Fibroblast of lung (primary cell): ENCODE data around the gene CTBP2. TPM values are rescaled to one million over a fixed set of nuclear protein-coding genes. Genes with fewer than 3 reads are reported as not detected.

ENCODE experiments used
- DNase-seq, 2 donors: peaks; one replicate each; pipeline versions ENCODE4 v3.0.0 to v3.0.0-alpha.2; 2010; ENCODE audit warnings: low read depth in 2 of 2
- H2AFZ ChIP-seq: 2 replicates; pipeline ENCODE4 v1.5.1; 2012; ENCODE audit warnings: low read length, control low read depth, inconsistent platforms
- H3K27ac ChIP-seq: 2 replicates; pipeline ENCODE4 v1.5.1; 2011; ENCODE audit warnings: low read length, control low read depth; ENCODE audit not compliant: insufficient read depth
- H3K27me3 ChIP-seq: 2 replicates; pipeline ENCODE4 v1.5.1; 2011; ENCODE audit warnings: mild to moderate bottlenecking, low read length; ENCODE audit not compliant: control insufficient read depth, insufficient read depth
- H3K36me3 ChIP-seq: 2 replicates; pipeline ENCODE4 v1.5.1; 2011; ENCODE audit warnings: low read length; ENCODE audit not compliant: control insufficient read depth, insufficient read depth
- H3K4me1 ChIP-seq: 2 replicates; pipeline ENCODE4 v1.5.1; 2011; ENCODE audit warnings: low read length; ENCODE audit not compliant: control insufficient read depth, insufficient read depth; ENCODE audit errors: extremely low read depth
- H3K4me2 ChIP-seq: 2 replicates; pipeline ENCODE4 v1.5.1; 2011; ENCODE audit warnings: low read length, control low read depth; ENCODE audit not compliant: insufficient read depth; ENCODE audit errors: extremely low read depth
- H3K4me3 ChIP-seq, 4 experiments: fragments of 200-600 bp in 1 of 4; sonication (generic) in 1 of 4; replicated peaks in 1 of 4; 2 replicates each; pipeline ENCODE4 v1.5.1; 2011 to 2016; ENCODE audit warnings: low read length in 4 of 4, low read depth in 3 of 4, mild to moderate bottlenecking in 3 of 4, control low read depth in 2 of 4, inconsistent platforms in 1 of 4, mixed read lengths in 1 of 4; ENCODE audit not compliant: insufficient read depth in 1 of 4; ENCODE audit errors: control extremely low read depth in 1 of 4
- H3K79me2 ChIP-seq: 2 replicates; pipeline ENCODE4 v1.5.1; 2012; ENCODE audit warnings: mild to moderate bottlenecking, low read length, inconsistent platforms; ENCODE audit not compliant: control insufficient read depth, insufficient read depth
- H3K9ac ChIP-seq: 2 replicates; pipeline ENCODE4 v1.5.1; 2011; ENCODE audit warnings: mild to moderate bottlenecking, low read length, control low read depth; ENCODE audit not compliant: insufficient read depth
- H3K9me3 ChIP-seq: 2 replicates; pipeline ENCODE4 v1.5.1; 2012; ENCODE audit warnings: low read depth, low read length; ENCODE audit not compliant: control insufficient read depth, insufficient read depth
- H4K20me1 ChIP-seq: 2 replicates; pipeline ENCODE4 v1.5.1; 2011; ENCODE audit warnings: low read length; ENCODE audit not compliant: control insufficient read depth, insufficient read depth; ENCODE audit errors: extremely low read depth
- EZH2 ChIP-seq: IDR thresholded peaks from 2 replicates; pipeline ENCODE4 v1.5.1; 2012; ENCODE audit warnings: low read length, control low read depth, mild to moderate bottlenecking; ENCODE audit errors: missing control alignments
- polyA plus RNA-seq, 2 donors: library from polyadenylated mRNA; depleted of rRNA in 1 of 2; stranded (reverse) in 1 of 2; unstranded in 1 of 2; fragments of >200 nt; gene quantifications; 2 replicates each; pipeline ENCODE4 v1.2.1, GENCODE V29; 2011 to 2012; ENCODE audit warnings: missing spikeins in 1 of 2
- total RNA-seq: library from RNA; depleted of rRNA; stranded (reverse); fragments of >200 nt; gene quantifications from 2 replicates; pipeline ENCODE4 v1.2.1, GENCODE V29; 2014
- TF ChIP-seq, protein P1 (sequence below), 2 donors: IDR thresholded peaks in 1 of 2; conservative IDR thresholded peaks in 1 of 2; 1 replicate in 1 of 2; 2 replicates in 1 of 2; pipeline ENCODE4 v1.5.1; 2011 to 2012; ENCODE audit warnings: low read length in 2 of 2, control low read depth in 1 of 2, inconsistent platforms in 1 of 2, low read depth in 1 of 2, mild to moderate bottlenecking in 1 of 2

Gene CTBP2
- total and polyA plus RNA-seq, 2 donors (not counting 1 experiment from before 2014, with no cell fraction given): 72.1 to 73.3 TPM

DNA sequence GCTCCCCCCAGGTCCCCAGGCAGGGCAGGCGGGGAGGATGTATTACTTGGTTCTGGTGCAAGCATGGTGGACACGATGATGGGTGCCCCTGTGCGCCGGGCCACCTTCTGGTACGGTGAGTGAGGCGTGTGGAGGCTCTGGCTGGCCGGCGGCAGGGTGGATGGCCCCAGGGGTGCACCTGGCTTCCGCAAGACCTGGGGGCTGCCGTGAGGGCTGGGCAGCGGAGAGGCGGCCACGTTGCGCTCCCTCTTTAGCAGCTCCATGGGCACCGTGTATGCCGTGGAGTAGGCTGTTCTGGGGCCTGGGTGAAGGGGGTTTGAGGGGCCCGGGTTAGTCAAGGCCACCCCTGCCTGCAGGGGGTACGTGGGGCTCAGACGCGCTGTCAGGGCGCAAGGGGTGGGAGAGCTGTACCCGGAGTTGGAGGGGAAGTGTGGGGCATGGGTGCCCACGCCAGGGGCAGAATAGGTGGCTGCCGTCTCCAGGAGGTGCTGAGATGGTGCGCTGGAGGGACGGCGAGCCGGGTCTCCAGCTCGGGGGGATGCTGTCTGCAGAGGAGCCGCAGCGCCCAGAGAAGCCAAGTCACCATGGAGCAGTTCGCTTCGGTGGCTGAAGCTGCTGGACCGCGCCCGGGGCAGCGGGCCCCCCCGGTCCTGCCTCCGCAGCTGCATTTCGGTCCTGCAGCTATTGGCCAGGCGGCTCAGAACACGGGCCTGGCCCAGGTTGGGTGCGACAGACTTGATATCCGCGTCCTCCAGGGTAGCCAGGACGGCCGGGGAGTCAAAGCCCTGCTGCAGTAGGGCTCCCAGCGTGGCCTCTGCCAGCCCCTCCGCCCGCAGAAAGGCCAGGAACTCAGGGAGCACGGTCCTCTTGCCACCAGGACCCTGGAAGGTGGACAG lies 134.1 kb downstream of the CTBP2 start:
- Histone ChIP-seq H4K20me1 (peaks cover 2% of the 10 kb centered on the region), H3K27ac (no peak overlapping the region), H3K36me3 (peaks cover 4% of the 10 kb centered on the region), H3K9me3 (no peaks in the 10 kb centered on the region), H3K27me3 (no peaks in the 10 kb centered on the region), H3K9ac (no peak overlapping the region), H2AFZ (no peak overlapping the region), H3K4me1 (peaks cover 18% of the 10 kb centered on the region), H3K4me2 (no peak overlapping the region), H3K79me2 (peaks cover 49% of the 10 kb centered on the region), H3K4me3 (no peak overlapping the region)
- TF ChIP-seq, protein P1, sequence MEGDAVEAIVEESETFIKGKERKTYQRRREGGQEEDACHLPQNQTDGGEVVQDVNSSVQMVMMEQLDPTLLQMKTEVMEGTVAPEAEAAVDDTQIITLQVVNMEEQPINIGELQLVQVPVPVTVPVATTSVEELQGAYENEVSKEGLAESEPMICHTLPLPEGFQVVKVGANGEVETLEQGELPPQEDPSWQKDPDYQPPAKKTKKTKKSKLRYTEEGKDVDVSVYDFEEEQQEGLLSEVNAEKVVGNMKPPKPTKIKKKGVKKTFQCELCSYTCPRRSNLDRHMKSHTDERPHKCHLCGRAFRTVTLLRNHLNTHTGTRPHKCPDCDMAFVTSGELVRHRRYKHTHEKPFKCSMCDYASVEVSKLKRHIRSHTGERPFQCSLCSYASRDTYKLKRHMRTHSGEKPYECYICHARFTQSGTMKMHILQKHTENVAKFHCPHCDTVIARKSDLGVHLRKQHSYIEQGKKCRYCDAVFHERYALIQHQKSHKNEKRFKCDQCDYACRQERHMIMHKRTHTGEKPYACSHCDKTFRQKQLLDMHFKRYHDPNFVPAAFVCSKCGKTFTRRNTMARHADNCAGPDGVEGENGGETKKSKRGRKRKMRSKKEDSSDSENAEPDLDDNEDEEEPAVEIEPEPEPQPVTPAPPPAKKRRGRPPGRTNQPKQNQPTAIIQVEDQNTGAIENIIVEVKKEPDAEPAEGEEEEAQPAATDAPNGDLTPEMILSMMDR (conservative IDR thresholded peaks at IDR 0.05 in 1 of 2, IDR thresholded peaks at IDR 0.05 in 1 of 2; ENCODE audit: low read depth in 1 of 2, low read length in 2 of 2): no peak
- no peak for TF ChIP-seq EZH2
- no peak for DNase-seq

DNA sequence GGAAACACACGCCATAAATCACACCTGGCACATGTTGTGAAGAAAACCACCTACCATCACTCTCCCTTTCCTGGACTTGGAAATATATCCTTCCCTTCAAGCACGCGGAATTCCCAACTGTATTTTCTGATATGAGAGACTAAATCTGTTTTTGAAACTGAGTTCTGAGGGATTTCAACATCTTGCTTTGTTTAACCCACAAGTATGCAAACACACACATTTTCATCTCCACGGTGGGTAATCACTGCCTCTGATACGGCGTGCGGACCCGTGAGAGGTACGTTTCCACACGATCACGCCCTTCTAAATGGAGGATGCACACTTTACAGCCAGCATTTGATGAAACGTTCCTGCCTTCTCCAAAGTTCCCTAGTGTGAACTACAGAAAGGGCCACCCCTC lies 135.0 kb downstream of the CTBP2 start:
- peak; percentile 35 to 48 for DNase-seq
- H2AFZ ChIP-seq: no peak overlapping the region
- H3K9ac ChIP-seq: no peak overlapping the region
- H3K27me3 ChIP-seq: no peaks in the 10 kb centered on the region
- no peak for TF ChIP-seq EZH2
- TF ChIP-seq, protein P1 (conservative IDR thresholded peaks at IDR 0.05 in 1 of 2, IDR thresholded peaks at IDR 0.05 in 1 of 2; ENCODE audit: low read depth in 1 of 2, low read length in 2 of 2): no peak
- H4K20me1 ChIP-seq: peaks cover 2% of the 10 kb centered on the region
- H3K4me1 ChIP-seq: peaks cover 18% of the 10 kb centered on the region
- H3K79me2 ChIP-seq: peaks cover 54% of the 10 kb centered on the region
- H3K9me3 ChIP-seq: no peaks in the 10 kb centered on the region
- H3K4me2 ChIP-seq: no peak overlapping the region
- no peak overlapping the region for H3K4me3 ChIP-seq
- peaks cover 4% of the 10 kb centered on the region for H3K36me3 ChIP-seq
- H3K27ac ChIP-seq: no peak overlapping the region

DNA sequence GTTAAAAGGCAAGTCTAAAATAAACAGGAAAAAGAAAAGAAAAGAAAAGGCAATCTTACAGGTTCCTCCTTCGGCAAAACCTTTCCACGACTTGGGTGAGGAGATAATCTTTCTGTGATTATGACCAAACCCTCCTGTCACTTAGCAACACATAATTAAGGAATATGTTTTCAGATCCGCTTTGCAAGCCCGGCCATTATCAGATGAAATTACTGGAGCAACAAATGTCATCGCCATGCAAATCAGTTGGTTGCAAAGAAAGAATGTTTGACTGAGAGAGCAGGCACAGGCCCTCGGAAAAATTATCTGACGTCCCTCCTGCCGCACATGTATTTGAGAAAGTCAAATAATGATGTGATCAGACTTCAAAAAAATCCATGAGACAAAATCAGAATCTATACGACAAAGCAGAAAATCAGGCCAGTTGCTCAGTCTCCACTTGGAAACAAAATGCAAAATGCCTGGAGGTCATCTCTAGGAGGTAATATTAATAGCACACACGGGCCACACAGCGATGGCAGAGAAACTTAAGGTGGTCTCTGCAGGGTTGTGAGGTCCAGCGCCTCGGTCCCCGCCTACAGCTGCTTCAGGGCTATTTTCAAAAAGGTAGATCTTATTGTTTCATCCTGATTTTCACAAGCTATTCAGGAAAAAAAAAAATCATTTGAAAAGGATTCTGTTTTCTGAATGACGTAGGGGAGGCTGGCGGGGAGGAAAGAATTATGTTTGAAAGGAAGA lies 135.7 kb downstream of the CTBP2 start:
- H3K4me2 ChIP-seq: no peak overlapping the region
- no peak for DNase-seq
- H3K9ac ChIP-seq: no peak overlapping the region
- no peak overlapping the region for H3K27ac ChIP-seq
- H3K36me3 ChIP-seq: peaks cover 4% of the 10 kb centered on the region
- TF ChIP-seq, protein P1 (conservative IDR thresholded peaks at IDR 0.05 in 1 of 2, IDR thresholded peaks at IDR 0.05 in 1 of 2; ENCODE audit: low read depth in 1 of 2, low read length in 2 of 2): no peak
- TF ChIP-seq EZH2: no peak
- H3K27me3 ChIP-seq: no peaks in the 10 kb centered on the region
- no peak overlapping the region for H2AFZ ChIP-seq
- no peaks in the 10 kb centered on the region for H3K9me3 ChIP-seq
- H4K20me1 ChIP-seq: peaks cover 2% of the 10 kb centered on the region
- no peak overlapping the region for H3K4me3 ChIP-seq
- H3K4me1 ChIP-seq: peaks cover 14% of the 10 kb centered on the region
- peaks cover 55% of the 10 kb centered on the region for H3K79me2 ChIP-seq
